HepG2 (cell line): ENCODE measurements around the gene XDH. TPM values are rescaled to one million over a fixed set of nuclear protein-coding genes. Genes with fewer than 3 reads are reported as not detected.

Source experiments
- ATAC-seq: fragments of 200-7000 bp; cut with Tn5 transposase; 3 replicates; pipeline ENCODE4 v1.9.1; 2020; ENCODE audit warnings: mild to moderate bottlenecking, moderate library complexity
- BruUV-seq: library from RNA; stranded (reverse); fragments of 400-500 nt; replicated peaks from 2 replicates; lab custom pipeline; 2021; lab: Mats Ljungman, UMichigan
- CTCF ChIA-PET: fragments of 300-600 bp; formaldehyde crosslinking; extraction: SDS; loops from one replicate; lab custom pipeline; 2021; ENCODE audit warnings: low total read pairs, inconsistent platforms, low intra/inter-chr PET ratio; lab: Yijun Ruan, JAX
- POLR2A ChIA-PET: fragments of 350-600 bp; sonication (Branson Sonifier 250); formaldehyde crosslinking; loops from one replicate; lab custom pipeline; 2020; ENCODE audit warnings: antibody characterized with exemption, inconsistent platforms; lab: Yijun Ruan, JAX
- DNase-seq: peaks from one replicate; pipeline ENCODE4 v3.0.0-alpha.2; 2015; ENCODE audit warnings: low spot score
- FAIRE-seq: peaks from 3 replicates; lab custom pipeline; 2011; peaks lifted over from hg19 to GRCh38; lab: Jason Lieb, UNC
- H2AFZ ChIP-seq: one replicate; pipeline ENCODE4 v1.6.1; 2011; ENCODE audit warnings: low read length, inconsistent platforms
- H3K27ac ChIP-seq: fragments of 300-600 bp; 3 replicates; pipeline ENCODE4 v1.8.0; 2011; ENCODE audit warnings: mixed run types, mild to moderate bottlenecking, mixed read lengths, low read length, inconsistent platforms; ENCODE audit not compliant: insufficient read depth; ENCODE audit errors: extremely low read length
- H3K27me3 ChIP-seq, 2 experiments: fragments of 200-600 bp in 1 of 2; 2 replicates in 1 of 2; 3 replicates in 1 of 2; pipeline versions ENCODE4 v1.6.0 to v1.8.0; 2011; ENCODE audit warnings: low read length in 2 of 2, mild to moderate bottlenecking in 2 of 2, moderate library complexity in 2 of 2, inconsistent platforms in 1 of 2; ENCODE audit not compliant: insufficient read depth in 2 of 2, control insufficient read depth in 1 of 2
- H3K36me3 ChIP-seq, 2 experiments: fragments of 200-600 bp in 1 of 2; replicated peaks in 1 of 2; 2 replicates in 1 of 2; 3 replicates in 1 of 2; pipeline versions ENCODE4 v1.5.1 to v1.8.0; 2011; ENCODE audit warnings: low read length in 2 of 2, inconsistent platforms in 1 of 2; ENCODE audit not compliant: insufficient read depth in 2 of 2, control insufficient read depth in 1 of 2
- H3K4me1 ChIP-seq: 2 replicates; pipeline ENCODE4 v1.5.1; 2012; ENCODE audit warnings: low read length, inconsistent platforms; ENCODE audit not compliant: insufficient read depth
- H3K4me2 ChIP-seq: 2 replicates; pipeline ENCODE4 v1.6.0; 2011; ENCODE audit warnings: low read depth, low read length, inconsistent platforms
- H3K4me3 ChIP-seq, 3 experiments: fragments of 200-600 bp in 1 of 3; sonication (generic), shearing (Covaris generic) in 1 of 3; replicated peaks in 1 of 3; 2 replicates each; pipeline ENCODE4 v1.5.1; 2011 to 2016; ENCODE audit warnings: low read length in 3 of 3, inconsistent platforms in 2 of 3, low read depth in 2 of 3, mild to moderate bottlenecking in 2 of 3, control low read depth in 1 of 3, mixed read lengths in 1 of 3; ENCODE audit not compliant: insufficient read depth in 1 of 3
- H3K79me2 ChIP-seq: one replicate; pipeline ENCODE4 v1.6.1; 2011; ENCODE audit warnings: low read length, inconsistent platforms; ENCODE audit not compliant: insufficient read depth
- H3K9ac ChIP-seq: 2 replicates; pipeline ENCODE4 v1.6.0; 2011; ENCODE audit warnings: mild to moderate bottlenecking, low read depth, low read length, inconsistent platforms; ENCODE audit not compliant: insufficient read depth
- H3K9me3 ChIP-seq: 2 replicates; pipeline ENCODE4 v1.5.1; 2012; ENCODE audit warnings: mild to moderate bottlenecking, low read length
- H4K20me1 ChIP-seq: 2 replicates; pipeline ENCODE4 v1.6.0; 2011; ENCODE audit warnings: inconsistent platforms, mild to moderate bottlenecking, low read length, moderate library complexity; ENCODE audit not compliant: insufficient read depth
- ATAD3A ChIP-seq: sonication (generic); formaldehyde crosslinking; IDR thresholded peaks from 2 replicates; pipeline ENCODE4 v1.4.0; 2020; ENCODE audit warnings: missing genetic modification reagents
- NRL ChIP-seq: sonication (generic); formaldehyde crosslinking; IDR thresholded peaks from 2 replicates; pipeline ENCODE4 v1.5.0; 2020; ENCODE audit warnings: missing genetic modification reagents, mild to moderate bottlenecking, moderate library complexity, borderline replicate concordance
- REPIN1 ChIP-seq: sonication (generic); formaldehyde crosslinking; IDR thresholded peaks from 2 replicates; pipeline ENCODE4 v1.8.0; 2022; ENCODE audit warnings: missing genetic modification reagents, low read depth, mild to moderate bottlenecking, borderline replicate concordance
- ZKSCAN8 ChIP-seq: IDR thresholded peaks from 2 replicates; pipeline ENCODE4 v1.6.1; 2016; ENCODE audit warnings: borderline replicate concordance, missing genetic modification reagents, missing compliant biosample characterization
- in situ Hi-C: cut with HindIII; loops from 2 replicates; pipeline ENCODE4 v1.10.0; 2017; ENCODE audit warnings: low pct_unique_long_range_greater_than_20kb; ENCODE audit not compliant: extremely low pct_ligation_motif_present
- intact Hi-C: fragments of 100-400 bp; cut with micrococcal nuclease; formaldehyde crosslinking; loops from one replicate; pipeline ENCODE4 v1.10.0; 2022; ENCODE audit not compliant: unreplicated experiment
- polyA plus RNA-seq, 8 experiments: library from polyadenylated mRNA; depleted of rRNA in 3 of 8; stranded (reverse) in 7 of 8; unstranded in 1 of 8; fragments of >200 nt; fragmentation: Illumina TruSeq in 4 of 8; extraction: Trizol in 4 of 8; gene quantifications; 2 replicates each; pipeline versions ENCODE4 v1.2.1 to v1.2.3, GENCODE V29; 2011 to 2016; ENCODE audit warnings: low read depth in 4 of 8, missing spikeins in 1 of 8, mixed read lengths in 1 of 8; ENCODE audit not compliant: insufficient read depth in 1 of 8
- total RNA-seq, 5 experiments: library from RNA; depleted of rRNA; stranded (reverse); fragments of >200 nt; fragmentation: Illumina TruSeq; extraction: Trizol; gene quantifications; 2 replicates each; pipeline ENCODE4 v1.2.3, GENCODE V29; 2016; ENCODE audit warnings: low read depth in 1 of 5
- TF ChIP-seq, protein P1 (sequence below): sonication (generic); formaldehyde crosslinking; IDR thresholded peaks from 2 replicates; pipeline ENCODE4 v1.5.1; 2020; ENCODE audit warnings: mild to moderate bottlenecking, missing genetic modification reagents, borderline replicate concordance
- TF ChIP-seq, protein P2 (sequence below): sonication (generic); formaldehyde crosslinking; IDR thresholded peaks from 2 replicates; pipeline ENCODE4 v1.8.1; 2022; ENCODE audit warnings: mild to moderate bottlenecking, missing genetic modification reagents
- TF ChIP-seq, protein P3 (sequence below): sonication (generic); formaldehyde crosslinking; IDR thresholded peaks from 2 replicates; pipeline ENCODE4 v1.5.0; 2020; ENCODE audit warnings: mild to moderate bottlenecking, missing genetic modification reagents, borderline replicate concordance

Gene XDH
- total and polyA plus RNA-seq, 2 of the 13 experiments (the other 11 are each of a cell fraction or from before 2014, with no cell fraction given), result not detected

DNA sequence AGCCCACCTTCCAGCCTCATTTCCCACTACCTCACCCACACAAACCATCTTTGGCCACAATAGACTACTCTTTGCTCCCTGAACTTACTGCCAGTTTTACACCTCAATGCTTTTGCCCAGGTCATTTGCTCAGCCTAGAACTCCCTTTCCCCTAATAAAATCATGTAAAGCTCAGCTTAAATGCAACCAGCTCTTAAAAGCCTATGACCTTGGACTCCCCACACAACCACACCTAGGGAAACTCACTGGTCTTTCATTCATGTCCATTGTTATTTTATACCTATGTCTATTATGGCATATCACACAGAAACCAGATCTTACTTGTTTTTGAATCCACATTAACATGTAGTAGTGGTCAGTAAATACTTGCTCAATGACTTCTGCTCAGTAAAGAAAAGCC lies 14.5 kb upstream of the XDH start:
- Histone ChIP-seq H3K4me1 (no peaks in the 10 kb centered on the region), H3K36me3 (no peaks in the 10 kb centered on the region), H3K79me2 (no peaks in the 10 kb centered on the region), H3K9me3 (no peaks in the 10 kb centered on the region), H4K20me1 (no peaks in the 10 kb centered on the region), H3K4me2 (no peak overlapping the region), H3K9ac (no peak overlapping the region), H3K4me3 (no peak overlapping the region), H2AFZ (no peak overlapping the region), H3K27ac (no peak overlapping the region), H3K27me3 (peaks cover 0 to 9% of the 10 kb centered on the region in 2 experiments; a peak in 1 of 5 replicates)
- in situ Hi-C loops, result no loop called here
- ATAC-seq (no peak), FAIRE-seq (no peak), DNase-seq (no peak)
- BruUV-seq, result no TSS peak
- POLR2A ChIA-PET, result no interaction called here
- CTCF ChIA-PET, result no interaction called here
- intact Hi-C loops, result no loop called here
- TF ChIP-seq, protein P1, sequence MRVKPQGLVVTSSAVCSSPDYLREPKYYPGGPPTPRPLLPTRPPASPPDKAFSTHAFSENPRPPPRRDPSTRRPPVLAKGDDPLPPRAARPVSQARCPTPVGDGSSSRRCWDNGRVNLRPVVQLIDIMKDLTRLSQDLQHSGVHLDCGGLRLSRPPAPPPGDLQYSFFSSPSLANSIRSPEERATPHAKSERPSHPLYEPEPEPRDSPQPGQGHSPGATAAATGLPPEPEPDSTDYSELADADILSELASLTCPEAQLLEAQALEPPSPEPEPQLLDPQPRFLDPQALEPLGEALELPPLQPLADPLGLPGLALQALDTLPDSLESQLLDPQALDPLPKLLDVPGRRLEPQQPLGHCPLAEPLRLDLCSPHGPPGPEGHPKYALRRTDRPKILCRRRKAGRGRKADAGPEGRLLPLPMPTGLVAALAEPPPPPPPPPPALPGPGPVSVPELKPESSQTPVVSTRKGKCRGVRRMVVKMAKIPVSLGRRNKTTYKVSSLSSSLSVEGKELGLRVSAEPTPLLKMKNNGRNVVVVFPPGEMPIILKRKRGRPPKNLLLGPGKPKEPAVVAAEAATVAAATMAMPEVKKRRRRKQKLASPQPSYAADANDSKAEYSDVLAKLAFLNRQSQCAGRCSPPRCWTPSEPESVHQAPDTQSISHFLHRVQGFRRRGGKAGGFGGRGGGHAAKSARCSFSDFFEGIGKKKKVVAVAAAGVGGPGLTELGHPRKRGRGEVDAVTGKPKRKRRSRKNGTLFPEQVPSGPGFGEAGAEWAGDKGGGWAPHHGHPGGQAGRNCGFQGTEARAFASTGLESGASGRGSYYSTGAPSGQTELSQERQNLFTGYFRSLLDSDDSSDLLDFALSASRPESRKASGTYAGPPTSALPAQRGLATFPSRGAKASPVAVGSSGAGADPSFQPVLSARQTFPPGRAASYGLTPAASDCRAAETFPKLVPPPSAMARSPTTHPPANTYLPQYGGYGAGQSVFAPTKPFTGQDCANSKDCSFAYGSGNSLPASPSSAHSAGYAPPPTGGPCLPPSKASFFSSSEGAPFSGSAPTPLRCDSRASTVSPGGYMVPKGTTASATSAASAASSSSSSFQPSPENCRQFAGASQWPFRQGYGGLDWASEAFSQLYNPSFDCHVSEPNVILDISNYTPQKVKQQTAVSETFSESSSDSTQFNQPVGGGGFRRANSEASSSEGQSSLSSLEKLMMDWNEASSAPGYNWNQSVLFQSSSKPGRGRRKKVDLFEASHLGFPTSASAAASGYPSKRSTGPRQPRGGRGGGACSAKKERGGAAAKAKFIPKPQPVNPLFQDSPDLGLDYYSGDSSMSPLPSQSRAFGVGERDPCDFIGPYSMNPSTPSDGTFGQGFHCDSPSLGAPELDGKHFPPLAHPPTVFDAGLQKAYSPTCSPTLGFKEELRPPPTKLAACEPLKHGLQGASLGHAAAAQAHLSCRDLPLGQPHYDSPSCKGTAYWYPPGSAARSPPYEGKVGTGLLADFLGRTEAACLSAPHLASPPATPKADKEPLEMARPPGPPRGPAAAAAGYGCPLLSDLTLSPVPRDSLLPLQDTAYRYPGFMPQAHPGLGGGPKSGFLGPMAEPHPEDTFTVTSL (CRISPR knock-in tag), result no peak
- TF ChIP-seq NRL, result no peak
- no peak for TF ChIP-seq REPIN1 (CRISPR knock-in tag)
- TF ChIP-seq, protein P2, sequence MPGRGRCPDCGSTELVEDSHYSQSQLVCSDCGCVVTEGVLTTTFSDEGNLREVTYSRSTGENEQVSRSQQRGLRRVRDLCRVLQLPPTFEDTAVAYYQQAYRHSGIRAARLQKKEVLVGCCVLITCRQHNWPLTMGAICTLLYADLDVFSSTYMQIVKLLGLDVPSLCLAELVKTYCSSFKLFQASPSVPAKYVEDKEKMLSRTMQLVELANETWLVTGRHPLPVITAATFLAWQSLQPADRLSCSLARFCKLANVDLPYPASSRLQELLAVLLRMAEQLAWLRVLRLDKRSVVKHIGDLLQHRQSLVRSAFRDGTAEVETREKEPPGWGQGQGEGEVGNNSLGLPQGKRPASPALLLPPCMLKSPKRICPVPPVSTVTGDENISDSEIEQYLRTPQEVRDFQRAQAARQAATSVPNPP, result no peak
- TF ChIP-seq ATAD3A, result no peak
- TF ChIP-seq, protein P3, sequence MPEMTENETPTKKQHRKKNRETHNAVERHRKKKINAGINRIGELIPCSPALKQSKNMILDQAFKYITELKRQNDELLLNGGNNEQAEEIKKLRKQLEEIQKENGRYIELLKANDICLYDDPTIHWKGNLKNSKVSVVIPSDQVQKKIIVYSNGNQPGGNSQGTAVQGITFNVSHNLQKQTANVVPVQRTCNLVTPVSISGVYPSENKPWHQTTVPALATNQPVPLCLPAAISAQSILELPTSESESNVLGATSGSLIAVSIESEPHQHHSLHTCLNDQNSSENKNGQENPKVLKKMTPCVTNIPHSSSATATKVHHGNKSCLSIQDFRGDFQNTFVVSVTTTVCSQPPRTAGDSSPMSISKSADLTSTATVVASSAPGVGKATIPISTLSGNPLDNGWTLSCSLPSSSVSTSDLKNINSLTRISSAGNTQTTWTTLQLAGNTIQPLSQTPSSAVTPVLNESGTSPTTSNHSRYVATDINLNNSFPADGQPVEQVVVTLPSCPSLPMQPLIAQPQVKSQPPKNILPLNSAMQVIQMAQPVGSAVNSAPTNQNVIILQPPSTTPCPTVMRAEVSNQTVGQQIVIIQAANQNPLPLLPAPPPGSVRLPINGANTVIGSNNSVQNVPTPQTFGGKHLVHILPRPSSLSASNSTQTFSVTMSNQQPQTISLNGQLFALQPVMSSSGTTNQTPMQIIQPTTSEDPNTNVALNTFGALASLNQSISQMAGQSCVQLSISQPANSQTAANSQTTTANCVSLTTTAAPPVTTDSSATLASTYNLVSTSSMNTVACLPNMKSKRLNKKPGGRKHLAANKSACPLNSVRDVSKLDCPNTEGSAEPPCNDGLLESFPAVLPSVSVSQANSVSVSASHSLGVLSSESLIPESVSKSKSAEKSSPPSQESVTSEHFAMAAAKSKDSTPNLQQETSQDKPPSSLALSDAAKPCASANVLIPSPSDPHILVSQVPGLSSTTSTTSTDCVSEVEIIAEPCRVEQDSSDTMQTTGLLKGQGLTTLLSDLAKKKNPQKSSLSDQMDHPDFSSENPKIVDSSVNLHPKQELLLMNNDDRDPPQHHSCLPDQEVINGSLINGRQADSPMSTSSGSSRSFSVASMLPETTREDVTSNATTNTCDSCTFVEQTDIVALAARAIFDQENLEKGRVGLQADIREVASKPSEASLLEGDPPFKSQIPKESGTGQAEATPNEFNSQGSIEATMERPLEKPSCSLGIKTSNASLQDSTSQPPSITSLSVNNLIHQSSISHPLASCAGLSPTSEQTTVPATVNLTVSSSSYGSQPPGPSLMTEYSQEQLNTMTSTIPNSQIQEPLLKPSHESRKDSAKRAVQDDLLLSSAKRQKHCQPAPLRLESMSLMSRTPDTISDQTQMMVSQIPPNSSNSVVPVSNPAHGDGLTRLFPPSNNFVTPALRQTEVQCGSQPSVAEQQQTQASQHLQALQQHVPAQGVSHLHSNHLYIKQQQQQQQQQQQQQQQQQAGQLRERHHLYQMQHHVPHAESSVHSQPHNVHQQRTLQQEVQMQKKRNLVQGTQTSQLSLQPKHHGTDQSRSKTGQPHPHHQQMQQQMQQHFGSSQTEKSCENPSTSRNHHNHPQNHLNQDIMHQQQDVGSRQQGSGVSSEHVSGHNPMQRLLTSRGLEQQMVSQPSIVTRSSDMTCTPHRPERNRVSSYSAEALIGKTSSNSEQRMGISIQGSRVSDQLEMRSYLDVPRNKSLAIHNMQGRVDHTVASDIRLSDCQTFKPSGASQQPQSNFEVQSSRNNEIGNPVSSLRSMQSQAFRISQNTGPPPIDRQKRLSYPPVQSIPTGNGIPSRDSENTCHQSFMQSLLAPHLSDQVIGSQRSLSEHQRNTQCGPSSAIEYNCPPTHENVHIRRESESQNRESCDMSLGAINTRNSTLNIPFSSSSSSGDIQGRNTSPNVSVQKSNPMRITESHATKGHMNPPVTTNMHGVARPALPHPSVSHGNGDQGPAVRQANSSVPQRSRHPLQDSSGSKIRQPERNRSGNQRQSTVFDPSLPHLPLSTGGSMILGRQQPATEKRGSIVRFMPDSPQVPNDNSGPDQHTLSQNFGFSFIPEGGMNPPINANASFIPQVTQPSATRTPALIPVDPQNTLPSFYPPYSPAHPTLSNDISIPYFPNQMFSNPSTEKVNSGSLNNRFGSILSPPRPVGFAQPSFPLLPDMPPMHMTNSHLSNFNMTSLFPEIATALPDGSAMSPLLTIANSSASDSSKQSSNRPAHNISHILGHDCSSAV (CRISPR knock-in tag), result no peak
- no peak for TF ChIP-seq ZKSCAN8 (CRISPR knock-in tag)
